M059J (cell line): Measurements from ENCODE around the gene TFF3. TPM values are rescaled to one million over a fixed set of nuclear protein-coding genes. Genes with fewer than 3 reads are reported as not detected.

Experiments
- DNase-seq: peaks from one replicate; pipeline ENCODE4 v3.0.0-alpha.2; 2012; ENCODE audit warnings: low read depth
- total RNA-seq: library from RNA; depleted of rRNA; stranded (reverse); fragments of >200 nt; shearing (Covaris generic); gene quantifications from 2 replicates; pipeline ENCODE4 v1.2.3, GENCODE V29; 2014

TFF3 gene
- total RNA-seq, 1 experiment from 2014 or later: 0.52 TPM

DNA sequence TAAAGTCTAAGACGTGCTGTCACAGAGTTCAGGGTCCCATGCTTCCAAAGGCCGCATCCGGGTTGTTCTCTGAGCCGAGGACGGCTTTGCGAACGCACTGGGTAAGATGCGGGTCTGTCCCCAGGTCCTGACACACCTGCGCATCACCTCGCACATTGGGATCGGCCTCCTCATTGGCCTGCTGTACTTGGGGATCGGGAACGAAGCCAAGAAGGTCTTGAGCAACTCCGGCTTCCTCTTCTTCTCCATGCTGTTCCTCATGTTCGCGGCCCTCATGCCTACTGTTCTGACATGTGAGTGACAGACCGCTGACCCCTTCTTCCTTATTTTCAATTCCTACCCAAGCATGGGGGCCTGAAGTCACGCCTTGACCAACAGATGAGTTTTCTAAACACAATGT is 25.3 kb downstream of the TFF3 start:
- no peak for DNase-seq

DNA sequence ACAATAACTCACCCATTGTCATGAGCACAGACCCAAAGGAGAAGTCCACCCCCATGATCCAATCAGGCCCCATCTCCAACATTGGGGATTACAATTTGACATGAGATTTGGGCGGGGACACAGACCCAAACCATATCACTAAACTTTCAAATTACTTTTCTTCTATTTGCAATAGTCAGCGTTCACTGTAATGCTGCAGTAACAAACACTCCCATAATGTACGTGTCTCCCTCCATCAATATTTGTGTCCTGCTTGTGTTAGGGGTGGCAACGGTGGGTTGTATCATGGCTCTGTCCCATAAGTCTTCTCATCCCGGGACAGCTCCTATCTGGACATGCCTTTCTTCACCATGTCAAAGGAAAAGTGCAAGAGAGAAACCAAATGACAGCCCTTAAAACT is 26.2 kb downstream of the TFF3 start:
- no peak for DNase-seq

DNA sequence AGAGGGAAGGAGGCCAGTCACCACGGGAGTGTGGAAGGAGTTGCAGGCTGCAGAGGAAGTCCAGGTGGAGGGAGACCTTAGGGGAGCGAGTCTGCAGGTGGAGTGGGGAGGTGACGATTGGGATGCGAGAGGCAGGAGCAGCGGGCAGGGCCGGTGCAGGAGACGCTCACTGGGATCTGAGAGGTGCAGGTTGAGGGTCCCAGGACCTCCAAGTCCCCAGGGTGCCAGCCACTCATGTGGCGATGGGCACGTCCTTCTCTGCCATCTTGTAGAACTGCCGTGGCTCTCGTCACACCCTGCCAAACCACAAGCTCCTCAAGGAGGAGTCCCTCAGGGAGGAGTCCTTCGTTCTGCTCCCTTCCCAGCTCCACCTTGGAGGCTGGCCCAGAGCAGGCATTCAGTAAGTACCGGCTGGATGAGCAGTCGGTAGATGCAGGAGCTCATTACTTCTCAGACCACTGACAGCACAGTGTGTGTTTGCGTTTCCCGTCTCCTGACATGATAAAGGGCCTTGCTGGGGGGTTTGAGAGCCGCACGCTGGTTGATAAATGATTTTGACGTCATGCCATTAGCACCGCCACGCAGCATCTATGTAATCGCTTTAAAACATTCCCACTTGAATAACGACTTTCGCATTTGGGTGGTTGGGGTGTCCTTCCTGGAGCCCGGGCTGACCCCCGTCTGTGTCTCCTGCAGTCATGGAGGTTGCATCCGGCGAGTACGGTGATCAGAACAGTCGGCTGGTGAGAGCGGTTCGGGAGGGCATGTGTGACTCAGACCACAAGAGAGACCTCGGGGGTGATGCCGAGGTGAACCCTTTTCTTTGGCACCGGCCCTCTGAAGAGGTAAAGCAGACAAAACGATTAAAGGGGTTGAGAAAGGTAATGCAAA is 27.8 kb downstream of the TFF3 start:
- no peak for DNase-seq

DNA sequence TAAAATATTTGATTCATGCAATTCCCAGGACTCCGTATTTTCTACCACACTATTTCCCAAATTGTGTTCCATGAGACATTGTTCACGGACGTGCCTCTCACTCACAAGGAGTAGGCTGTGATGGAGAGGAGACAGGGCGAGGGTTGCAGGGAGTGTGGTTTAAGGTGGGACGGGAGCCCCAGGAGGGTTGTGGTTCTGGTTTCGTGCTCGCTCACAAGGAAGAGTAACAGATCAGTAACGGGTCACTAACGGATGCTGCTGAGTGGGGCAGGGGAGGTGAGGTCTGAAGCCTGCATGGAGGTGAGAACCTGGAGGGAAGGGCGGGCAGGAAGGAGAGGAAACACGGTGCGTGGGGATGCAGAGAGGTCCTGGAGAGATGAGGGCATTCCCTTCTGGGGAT is 28.8 kb downstream of the TFF3 start:
- DNase-seq: no peak

DNA sequence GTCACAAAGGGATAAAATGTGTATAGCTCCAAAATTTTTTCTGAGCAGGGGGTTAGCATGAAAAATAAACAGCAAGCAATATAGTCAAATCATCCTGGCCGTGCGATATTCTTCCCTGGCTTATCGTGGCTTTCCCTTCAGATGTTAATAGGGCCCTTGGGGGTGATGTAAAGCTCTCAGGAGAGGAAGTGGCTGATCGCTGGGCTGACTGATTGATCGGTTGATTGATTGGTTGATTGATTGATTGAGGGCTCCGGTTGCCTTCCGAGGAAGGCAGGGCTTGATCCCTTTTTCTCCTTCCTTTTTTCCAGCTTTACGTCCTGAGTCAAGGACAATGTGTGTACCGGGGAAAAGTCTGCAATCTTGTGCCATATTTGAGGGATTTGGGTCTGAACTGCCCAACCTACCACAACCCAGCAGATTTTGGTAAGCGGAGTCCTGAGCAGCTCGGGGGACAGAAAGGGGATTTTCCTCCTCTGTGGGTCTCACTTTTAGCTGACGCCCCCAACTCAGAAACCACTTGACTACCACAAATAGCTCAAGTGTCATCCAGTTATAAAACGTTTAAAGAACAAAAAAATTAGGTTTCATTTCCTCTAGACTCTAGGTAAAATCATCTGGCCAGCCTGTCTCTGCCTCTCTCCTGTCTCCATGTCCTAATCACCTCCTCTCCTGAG is 29.5 kb downstream of the TFF3 start:
- DNase-seq: no peak

DNA sequence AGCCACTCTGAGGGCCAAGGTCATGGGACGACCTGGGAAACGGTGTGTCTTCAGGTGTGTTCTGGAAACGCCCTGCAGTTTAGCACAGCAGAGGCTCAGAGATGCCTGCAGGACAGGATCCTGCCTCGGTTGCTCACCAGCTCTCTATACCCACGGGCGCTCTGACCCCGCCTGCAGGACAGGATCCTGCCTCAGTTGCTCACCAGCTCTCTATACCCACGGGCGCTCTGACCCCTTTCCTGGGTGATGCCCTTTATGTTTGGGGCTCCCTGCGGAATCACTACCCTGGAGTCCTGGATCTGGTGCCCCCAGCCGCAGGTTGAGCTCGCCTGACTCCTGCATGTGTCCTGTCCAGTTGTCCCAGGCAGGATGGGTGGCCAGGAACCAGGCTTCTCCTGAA is 32.5 kb downstream of the TFF3 start:
- DNase-seq: no peak

DNA sequence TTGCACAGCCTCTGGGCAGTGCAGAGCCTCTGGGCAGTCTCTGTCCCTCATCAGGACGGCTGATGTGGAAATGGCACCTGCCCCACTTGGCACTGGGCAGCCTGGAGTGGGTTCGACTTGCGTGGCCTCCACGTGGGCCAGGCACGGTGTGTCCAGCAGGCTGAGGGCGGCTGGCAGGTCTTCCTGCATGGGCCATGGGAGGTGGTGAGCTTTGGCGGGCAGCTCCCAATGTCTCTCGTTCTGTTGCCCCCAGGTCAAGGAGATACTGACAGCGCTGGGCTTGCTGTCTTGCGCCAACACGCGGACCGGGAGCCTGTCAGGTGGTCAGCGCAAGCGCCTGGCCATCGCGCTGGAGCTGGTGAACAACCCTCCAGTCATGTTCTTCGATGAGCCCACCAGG is 33.2 kb downstream of the TFF3 start:
- DNase-seq: no peak

DNA sequence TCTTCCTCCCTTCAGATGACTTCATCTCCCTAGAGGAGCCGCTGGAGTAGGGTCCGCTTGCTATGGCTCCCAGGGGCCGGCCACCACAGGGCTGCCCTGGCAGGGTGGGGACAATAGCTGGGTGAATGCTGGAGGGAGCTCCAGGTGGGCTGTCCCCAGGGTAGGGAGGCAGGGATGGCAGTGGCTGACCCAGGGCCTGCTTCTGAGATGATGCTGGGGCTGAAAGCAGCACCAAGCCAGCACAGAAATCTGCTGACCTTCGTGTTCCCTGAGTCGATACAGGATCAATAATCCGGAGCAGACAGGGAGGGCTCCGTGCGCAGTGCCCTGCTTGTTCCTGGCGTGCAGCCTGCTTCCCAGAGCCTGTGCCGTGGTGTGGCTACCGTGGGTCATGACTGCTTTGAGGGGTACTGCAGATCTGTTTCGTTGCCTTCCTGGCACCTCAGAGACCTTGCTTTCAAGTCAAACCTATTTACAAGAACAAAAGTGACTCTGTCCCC is 34.0 kb downstream of the TFF3 start:
- DNase-seq: no peak

DNA sequence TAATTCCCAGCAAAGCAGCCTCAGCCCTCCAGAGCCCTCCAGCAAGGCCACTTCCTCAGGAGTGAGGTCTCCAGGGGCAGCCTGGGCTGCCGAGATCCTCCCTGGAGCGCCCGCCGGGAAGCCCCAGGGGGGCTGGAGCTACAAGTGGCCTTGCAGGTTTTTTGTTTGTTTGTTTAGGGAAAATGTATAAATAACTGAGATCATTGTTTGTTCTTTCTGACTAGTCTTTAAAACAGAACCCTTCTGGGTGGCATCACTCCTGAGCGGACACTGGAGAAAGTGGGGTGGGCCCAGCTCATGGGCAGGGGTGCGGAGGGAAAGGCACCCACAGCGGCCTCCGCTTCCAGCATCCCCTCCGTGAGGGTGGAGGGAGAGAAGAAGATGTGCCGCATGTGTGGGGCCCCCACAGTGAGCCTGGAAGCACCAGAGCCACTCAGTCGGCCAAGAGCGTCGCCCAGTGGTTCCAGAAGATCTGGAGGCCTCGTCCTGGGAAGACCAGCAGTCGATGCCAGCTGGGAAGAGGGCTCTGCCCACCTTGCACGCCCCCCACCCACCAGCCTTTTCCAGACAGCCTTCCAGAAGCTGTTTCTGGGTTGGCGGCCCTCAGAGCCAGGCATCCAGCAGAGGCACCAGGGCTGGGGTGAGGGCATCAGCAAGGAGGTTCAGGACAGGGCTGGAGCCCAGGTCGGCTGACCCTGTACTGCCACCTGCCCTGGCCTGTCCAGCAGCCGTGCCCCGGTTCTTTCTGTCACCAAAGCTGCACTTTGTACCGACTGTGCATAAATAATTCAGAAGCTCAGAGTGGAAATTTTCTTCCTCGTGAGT is 34.6 kb downstream of the TFF3 start:
- DNase-seq: no peak

DNA sequence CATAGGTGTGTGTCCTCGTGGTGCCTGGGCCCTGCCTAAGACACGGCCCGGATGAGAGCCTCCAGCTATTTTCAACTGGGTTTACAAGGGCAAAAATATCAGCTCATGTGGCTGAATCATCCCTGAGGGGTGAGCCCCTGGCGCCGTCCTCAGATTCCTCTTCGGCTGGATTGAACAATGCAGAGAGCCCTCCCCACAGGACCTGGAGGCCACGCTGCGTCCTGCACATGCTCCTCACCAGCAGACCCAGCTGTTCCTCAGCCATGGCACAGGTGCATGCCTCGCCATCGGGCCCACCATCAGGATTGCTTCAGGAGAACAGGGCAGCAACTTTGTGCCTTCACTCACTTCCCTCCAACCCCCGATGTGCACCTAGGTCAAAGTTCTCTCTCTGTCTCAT is 35.3 kb downstream of the TFF3 start:
- DNase-seq: no peak

DNA sequence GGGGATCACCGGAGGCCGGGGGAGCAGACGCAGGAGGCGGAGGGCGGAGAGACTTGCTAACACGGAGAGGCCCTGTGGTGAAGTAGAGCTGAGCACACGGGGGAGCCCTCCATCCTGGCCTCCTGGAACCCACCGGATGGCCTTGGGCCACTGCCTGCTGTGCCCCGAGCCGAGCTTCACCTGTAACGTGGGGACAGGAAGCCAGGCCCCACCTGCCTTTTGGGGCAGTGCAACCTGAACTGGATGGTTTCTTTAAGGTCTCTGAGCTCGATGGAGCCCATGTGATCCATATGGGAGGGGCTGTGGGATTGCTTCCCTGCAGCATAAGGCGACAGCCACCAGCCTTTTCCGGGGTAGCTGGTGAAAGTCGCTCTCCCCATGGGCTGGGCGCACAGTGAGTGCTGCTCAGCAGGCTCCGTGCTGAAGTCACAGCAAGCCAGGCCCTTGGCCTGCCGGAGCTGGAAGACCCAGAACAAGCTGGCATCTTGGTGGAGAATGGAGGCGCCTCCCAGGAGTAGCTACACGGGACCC is 35.8 kb downstream of the TFF3 start:
- DNase-seq: no peak

DNA sequence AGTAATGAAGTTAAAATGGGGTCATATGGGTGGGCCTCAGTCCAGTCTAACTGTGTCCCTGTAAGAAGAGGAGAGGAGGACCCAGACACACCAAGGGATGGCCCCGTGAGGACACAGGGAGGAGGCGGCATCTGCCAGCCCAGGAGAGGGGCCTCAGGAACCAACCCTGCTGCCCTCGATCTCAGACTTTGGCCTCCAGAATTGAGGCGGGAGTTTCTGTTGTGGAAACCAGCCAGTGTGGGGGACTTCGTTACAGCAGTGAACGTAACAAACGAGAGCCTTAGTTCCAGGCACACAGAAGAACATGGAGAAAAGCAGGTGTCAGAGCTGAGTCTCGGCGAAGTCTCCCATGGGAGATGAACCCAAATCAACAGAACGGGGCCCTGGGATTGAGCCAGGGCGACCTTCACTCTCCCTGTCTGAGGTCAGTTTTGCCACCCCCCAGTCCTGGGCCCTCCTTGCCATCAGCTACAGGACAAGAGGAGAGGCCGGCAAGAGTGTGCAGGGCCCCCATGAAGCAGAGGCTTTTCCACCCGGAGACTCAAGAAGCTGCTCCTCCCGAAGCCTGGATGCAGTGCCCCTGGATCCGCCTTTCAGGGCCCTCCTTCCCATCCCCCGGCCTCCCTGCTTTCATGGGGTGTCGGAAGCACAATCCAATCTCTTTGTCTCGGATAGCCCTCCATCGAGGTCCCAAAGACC is 36.6 kb downstream of the TFF3 start:
- no peak for DNase-seq

DNA sequence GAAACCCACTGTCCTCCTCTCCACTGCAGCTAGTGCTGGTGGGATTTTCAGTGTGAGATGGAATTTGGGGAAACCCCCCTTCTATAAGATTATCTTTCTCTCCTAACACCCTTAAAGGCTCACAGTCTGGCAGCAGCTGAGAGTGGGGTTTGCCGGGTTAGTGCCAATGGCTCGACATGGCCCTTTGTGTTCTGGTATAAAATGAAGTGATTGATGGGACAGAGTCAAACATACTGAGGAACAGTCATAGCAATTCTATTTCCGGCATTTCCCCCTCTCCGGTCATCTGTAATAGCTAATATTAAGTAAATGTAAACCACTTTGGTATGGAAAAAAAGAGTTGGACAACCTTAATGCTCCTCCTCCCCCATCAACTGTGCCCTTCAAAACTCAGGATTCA is 37.6 kb downstream of the TFF3 start:
- no peak for DNase-seq

DNA sequence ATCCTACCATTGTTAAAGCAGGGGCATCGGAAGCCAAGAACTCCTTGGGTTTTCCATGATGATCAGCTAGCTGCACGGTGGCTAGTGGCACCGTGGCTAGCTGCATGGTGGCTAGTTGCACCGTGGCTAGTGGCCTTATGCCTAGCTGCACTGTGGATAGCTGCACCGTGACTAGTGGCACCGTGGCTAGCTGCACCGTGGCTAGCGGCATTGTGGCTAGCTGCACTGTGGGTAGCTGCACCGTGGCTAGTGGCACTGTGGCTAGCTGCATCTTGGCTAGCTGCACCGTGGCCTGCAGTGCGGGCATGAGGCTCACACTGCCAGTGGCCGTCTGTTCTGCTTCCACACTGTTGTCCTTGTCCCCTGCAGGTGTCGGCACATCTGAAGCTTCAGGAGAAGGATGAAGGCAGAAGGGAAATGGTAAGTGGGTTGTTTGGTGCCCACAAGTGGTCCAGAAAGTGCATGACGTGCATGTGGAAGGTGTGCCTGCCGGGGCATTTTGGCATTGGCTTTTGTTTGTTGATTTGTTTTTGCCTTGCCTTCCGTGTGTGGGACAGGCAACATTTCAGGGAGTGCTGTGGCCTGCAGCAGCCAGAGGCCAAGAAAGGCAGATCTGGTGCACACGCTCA is 38.6 kb downstream of the TFF3 start:
- no peak for DNase-seq

DNA sequence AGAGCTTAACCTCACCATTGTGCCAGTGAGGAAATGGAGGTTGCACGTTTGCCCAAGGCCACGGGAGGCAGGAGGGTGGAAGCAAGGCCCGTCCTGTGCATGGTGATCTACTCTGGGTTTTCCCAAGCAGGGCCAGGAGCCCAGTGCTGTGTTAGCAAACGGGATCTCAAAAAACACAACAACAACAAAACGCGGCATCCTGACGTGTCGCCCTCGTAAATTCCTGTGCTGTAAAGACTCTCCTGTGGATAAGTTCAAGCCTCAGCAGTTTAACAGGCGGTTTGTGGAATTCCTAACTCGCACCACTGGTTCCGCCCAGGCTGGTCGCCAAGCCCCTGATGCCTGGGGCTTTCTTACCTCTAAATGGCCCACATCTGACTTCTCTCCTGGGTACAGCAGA is 39.1 kb downstream of the TFF3 start:
- no peak for DNase-seq

DNA sequence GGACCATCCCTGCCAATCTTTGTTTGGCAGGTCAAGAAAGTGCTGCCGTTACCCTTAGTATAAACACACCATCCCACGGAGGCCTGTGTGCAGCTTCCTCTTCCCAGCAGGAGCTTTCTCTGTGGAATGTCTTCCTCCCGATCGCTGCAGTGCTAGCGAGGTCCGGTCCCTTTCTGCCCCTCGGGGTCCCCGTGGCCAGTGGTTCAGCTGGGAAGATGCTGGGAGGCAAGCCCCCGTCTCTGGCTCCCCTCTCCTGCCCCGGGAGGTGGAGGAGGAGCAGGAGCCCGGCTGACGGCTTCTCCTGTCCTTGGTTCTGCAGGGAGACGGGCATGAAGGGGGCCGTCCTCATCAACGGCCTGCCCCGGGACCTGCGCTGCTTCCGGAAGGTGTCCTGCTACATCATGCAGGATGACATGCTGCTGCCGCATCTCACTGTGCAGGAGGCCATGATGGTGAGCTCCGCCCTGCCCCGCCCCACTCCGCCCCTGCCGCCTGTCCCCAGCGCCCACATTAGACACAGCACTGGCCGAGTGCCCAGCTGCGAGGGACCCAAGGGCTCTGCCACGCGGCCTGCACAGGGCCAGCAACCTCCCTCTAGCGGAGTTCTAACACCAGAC is 42.1 kb downstream of the TFF3 start:
- DNase-seq: no peak

DNA sequence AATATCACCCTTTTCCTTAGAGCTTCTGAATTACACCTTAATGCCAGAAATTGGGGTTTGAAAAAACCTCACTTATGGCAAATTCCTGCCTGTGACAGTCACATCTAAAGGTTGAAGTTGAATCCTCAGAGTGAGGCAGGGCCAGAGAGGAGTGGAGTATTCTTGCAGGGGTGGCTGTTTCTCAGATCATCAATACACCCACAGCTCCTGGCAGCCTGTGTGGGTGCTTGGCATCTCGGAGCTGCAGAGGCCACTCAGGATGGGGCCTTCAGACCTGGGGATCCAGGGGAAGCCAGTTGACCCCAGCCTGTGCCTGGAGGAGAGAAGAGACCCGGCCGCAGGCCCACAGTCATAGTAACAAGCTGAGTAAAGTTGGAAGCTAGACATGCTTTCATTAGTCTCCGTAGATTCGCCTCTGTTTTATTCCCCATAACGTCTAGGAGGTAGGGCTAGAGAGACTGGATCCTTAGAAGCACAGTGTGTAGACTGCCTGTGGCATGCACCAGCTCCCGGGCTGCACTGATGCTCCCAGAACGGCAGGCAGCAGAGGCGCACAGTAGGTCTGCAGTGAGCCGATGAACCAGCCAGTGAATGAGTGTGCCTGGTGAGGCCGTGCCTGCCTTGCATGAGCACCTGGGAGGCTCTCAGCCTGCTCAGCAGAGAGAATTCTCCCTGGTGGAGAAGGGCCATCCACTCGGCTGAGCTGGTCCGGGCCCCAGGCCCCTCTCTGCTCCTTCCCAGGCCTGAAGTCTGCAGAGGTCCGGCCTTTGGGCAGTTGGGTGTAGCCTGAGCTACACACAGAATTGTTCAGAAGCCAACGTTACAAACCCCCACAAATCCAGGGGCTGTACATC is 42.9 kb downstream of the TFF3 start:
- DNase-seq: no peak

DNA sequence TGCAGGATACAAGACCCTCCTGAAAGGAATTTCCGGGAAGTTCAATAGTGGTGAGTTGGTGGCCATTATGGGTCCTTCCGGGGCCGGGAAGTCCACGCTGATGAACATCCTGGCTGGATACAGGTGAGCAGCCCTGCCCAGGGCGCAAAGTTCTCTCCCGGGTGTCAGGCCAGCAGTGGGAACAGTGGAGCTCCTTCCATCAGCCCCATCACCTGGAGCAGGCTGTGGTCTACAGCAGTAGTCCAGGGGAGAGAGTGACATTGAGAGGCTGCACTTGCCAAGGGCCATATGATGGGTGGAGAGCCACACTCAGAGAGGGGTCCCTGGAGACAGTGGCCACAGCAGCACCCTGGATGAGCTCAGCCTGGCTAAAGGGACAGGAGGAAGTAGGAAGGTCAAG is 44.1 kb downstream of the TFF3 start:
- DNase-seq: no peak

DNA sequence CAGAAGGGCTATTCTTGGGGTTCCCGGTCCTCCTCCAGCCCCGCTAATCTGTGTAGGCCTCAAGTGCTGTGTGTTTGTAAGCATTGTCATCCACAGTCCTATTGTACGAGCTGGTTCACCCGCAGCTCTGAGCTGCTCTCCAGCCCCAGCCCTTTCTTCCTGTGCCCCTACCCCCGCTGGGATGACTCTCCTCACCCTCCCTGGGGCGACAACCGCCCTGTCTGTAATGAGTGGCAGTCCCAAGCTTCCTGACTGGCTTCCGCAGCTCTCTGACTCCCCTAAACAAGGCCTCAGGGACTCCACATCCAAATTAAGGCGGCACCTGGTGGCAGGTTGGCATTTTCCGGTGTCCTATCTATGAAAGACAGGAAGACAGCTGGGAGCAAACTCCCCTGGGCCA is 45.8 kb downstream of the TFF3 start:
- DNase-seq: no peak
